Measurements from ENCODE around the gene KLF1. TPM values are rescaled to one million over a fixed set of nuclear protein-coding genes. Genes with fewer than 3 reads are reported as not detected.
A peak's percentile ranks its signal among the peaks of the same experiment; 100 is the strongest.

KLF1 gene
- not detected for total RNA-seq (2021; fragmentation: NEBNext Ultra II Directional; extraction: Animal tissue kit (Norgen Biotek cat#: 25700))
- long read RNA-seq, result 0 reads

DNA sequence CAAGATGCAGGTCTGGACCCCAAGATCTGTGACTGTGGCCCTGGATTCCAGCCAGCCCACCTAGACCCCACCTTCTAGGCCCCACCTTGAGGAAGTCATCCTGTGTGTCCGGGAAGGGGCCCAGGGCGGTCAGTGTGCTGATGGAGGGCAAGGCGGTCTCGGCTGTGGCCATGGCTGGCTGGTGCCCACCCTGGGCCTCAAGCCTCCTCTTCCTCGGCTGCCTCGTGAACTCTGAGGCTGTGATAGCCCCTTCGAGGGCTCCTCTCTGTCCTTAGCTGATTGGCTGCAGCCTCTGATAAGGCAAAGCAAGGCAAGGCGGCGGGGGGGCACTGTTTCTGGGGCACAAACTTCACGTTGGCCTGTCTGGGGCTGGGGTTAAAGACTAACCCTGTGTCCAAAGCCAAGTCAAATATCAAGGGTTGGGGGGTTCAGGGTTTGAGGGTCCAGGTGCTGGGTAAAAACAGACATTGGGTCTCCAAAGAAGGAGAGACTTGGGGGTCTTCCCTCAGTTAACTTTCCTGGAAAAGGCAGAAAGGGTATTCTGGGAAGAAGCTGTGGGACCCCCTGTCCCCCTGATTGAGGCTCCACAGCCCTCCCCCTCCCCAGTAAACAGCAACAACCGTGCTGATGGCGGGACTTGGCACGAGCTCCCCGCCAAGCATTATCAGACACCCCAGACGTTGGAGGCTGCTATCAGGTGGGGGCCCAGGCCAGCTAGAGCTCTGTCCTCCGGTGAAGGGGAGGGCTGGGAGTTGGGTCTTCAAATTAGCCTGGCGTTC is at the start of gene KLF1:
KLF1 (minus strand) TSS at position 233 of the 779 bp plus-strand sequence; CDS start at position 172, 61 bp downstream.
- Mint-ChIP-seq H3K4me1 (ENCODE audit: low read depth) (peaks cover 18% of the 10 kb centered on the region), H3K27me3 (ENCODE audit: insufficient read depth) (peaks cover 6% of the 10 kb centered on the region), H3K27ac (no peak within 1 kb of the TSS), H3K36me3 (ENCODE audit: low read depth) (no peaks in the 10 kb centered on the region), H3K4me3 (no peak within 1 kb of the TSS), H3K9me3 (peaks cover 11% of the 10 kb centered on the region)
- TF ChIP-seq, protein P1, sequence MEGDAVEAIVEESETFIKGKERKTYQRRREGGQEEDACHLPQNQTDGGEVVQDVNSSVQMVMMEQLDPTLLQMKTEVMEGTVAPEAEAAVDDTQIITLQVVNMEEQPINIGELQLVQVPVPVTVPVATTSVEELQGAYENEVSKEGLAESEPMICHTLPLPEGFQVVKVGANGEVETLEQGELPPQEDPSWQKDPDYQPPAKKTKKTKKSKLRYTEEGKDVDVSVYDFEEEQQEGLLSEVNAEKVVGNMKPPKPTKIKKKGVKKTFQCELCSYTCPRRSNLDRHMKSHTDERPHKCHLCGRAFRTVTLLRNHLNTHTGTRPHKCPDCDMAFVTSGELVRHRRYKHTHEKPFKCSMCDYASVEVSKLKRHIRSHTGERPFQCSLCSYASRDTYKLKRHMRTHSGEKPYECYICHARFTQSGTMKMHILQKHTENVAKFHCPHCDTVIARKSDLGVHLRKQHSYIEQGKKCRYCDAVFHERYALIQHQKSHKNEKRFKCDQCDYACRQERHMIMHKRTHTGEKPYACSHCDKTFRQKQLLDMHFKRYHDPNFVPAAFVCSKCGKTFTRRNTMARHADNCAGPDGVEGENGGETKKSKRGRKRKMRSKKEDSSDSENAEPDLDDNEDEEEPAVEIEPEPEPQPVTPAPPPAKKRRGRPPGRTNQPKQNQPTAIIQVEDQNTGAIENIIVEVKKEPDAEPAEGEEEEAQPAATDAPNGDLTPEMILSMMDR (IDR thresholded peaks at IDR 0.05), result no peak
- no peak for DNase-seq

DNA sequence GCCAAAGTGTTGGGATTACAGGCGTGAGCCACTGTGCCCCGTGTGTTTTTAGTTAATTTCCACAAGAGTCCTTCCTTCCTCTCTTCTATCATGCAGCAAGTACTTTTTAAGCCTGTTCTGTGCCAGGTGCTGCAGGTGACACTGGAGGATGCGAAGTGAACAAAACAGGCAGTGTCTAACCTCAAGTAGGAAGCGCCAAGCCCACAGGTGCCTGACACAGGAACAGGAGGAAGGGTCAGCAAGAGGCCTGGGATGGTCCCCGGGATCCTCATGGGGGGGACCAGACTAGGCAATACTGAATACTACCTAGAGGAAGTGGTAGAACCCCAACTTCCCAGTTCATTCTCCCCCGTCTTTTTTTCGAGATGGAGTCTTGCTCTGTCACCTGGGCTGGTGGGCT is 49.6 kb upstream of the KLF1 start:
- DNase-seq, result no peak
- Mint-ChIP-seq H3K27ac (no peak overlapping the region), H3K4me3 (no peak overlapping the region), H3K9me3 (peaks cover 11% of the 10 kb centered on the region), H3K4me1 (ENCODE audit: low read depth) (peaks cover 37% of the 10 kb centered on the region), H3K27me3 (ENCODE audit: insufficient read depth) (peaks cover 8% of the 10 kb centered on the region), H3K36me3 (ENCODE audit: low read depth) (peaks cover 37% of the 10 kb centered on the region)
- TF ChIP-seq, protein P1 (IDR thresholded peaks at IDR 0.05), result no peak

DNA sequence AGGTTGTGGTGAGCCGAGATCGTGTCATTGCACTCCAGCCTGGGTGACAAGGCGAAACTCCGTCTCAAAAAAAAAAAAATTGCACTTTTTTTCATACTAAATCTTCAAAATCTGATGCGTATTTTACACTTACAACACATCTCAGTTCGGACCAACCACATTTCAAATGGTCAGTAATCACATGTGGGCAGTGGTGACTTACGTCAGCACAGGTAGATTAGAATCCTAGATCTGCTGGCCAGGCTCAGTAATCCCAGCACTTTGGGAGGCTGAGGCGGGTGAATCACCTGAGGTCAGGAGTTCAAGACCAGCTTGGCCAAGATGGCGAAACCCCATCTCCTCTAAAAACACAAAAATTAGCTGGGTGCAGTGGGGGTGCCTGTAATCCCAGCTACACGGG is 48.1 kb upstream of the KLF1 start:
- Mint-ChIP-seq H3K36me3 (ENCODE audit: low read depth) (peaks cover 28% of the 10 kb centered on the region), H3K9me3 (peaks cover 11% of the 10 kb centered on the region), H3K4me3 (no peak overlapping the region), H3K27me3 (ENCODE audit: insufficient read depth) (peaks cover 8% of the 10 kb centered on the region), H3K27ac (no peak overlapping the region), H3K4me1 (ENCODE audit: low read depth) (peaks cover 28% of the 10 kb centered on the region)
- TF ChIP-seq, protein P1 (IDR thresholded peaks at IDR 0.05), result no peak
- DNase-seq, result no peak

DNA sequence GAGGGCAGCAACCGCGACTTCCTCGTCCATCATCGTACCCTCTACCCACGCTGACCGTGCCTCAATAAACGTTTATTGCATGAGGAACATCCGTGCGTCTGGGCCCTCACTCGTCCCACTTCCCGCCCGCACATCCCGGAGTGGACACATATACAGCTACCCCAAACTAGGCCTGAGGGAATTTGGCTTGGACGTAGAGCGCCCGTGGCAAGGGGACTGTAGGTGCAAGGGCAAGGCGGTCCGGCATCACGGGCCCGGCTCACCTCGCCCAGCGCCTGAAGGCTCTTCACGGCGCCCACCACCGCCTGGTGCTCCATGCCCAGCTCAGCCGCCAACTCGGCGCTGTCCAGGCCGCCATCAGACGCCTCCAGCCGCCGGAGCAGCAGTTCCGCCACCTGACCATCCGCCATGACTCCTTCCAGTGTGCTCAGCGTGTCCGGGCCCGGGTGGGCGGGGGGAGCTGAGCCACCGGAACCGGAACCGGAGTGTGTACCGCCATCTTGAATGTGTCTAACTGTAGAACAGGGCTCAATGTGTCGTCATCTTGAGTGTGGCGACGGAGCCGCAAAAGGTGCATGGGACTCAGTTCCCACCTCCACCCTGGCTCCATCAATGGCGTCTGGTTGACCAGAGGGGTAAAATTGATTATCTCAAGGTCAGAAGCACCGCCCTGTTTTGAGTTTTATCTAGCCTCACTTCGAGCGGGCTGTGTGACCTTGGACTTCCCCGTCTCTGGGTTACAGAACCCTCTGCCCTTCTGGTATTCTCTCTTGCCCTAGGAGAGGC is 46.5 kb upstream of the KLF1 start, which contains the start of gene FARSA:
FARSA (minus strand) TSS at position 425 of the 786 bp plus-strand sequence; CDS start at position 410, 15 bp downstream.
- H3K27ac Mint-ChIP-seq, result peak within 1 kb of the TSS; percentile 88
- TF ChIP-seq, protein P1 (IDR thresholded peaks at IDR 0.05), result no peak
- peak; percentile 82 for DNase-seq
- H3K4me1 Mint-ChIP-seq (ENCODE audit: low read depth), result peaks cover 19% of the 10 kb centered on the region
- H3K36me3 Mint-ChIP-seq (ENCODE audit: low read depth), result peaks cover 18% of the 10 kb centered on the region
- peaks cover 2% of the 10 kb centered on the region for H3K27me3 Mint-ChIP-seq (ENCODE audit: insufficient read depth)
- H3K9me3 Mint-ChIP-seq, result peaks cover 2% of the 10 kb centered on the region; the same call in 1 of the 2 replicates
- peak within 1 kb of the TSS; percentile 97 for H3K4me3 Mint-ChIP-seq

DNA sequence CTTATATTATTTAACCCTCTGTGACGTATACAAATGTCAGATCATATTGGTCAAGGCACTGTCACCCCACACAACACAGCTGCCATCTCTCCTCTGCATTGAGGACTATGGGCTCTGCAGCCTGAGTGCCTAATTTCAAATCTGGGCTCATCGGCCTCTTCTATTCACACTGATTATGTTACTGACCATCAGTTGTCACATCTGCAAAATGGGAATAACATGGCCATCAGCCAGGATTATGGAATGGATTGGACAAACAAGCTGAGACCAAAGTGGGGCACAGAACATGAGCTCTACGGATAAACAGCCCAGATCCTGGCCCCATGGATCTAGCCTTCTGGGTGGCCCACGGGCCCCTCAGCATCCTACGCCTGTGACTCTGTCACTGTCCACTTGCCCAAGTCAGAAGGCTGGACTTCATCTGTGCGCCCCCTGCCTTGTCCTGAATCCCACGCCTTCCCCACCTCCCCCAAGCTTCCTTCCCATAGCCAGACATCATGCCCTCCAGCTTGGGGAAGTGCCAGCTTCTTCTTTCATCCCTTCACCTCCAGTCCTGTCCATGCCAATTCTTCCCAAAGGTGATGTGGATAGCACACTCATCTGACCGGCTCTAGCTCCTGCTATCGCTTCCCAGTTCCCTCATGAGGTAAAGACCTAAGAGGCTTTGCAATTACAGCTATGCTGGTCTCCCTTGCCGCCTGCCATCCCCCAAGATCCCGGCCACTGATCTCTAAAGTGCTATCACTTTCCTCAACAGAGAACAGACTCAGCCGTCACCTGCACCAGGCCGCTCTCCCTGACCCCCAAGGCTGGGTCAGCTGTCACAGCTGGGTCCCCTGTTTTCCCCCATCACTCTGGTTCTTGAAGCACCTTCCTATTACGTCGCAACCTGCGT is 45.6 kb upstream of the KLF1 start:
- TF ChIP-seq, protein P1 (IDR thresholded peaks at IDR 0.05), result no peak
- peaks cover 16% of the 10 kb centered on the region for H3K4me1 Mint-ChIP-seq (ENCODE audit: low read depth)
- H3K4me3 Mint-ChIP-seq, result peak overlapping the region; percentile 97
- no peaks in the 10 kb centered on the region; the same call in 1 of the 2 replicates for H3K27me3 Mint-ChIP-seq (ENCODE audit: insufficient read depth)
- H3K27ac Mint-ChIP-seq, result peak overlapping the region; percentile 88
- no peaks in the 10 kb centered on the region for H3K9me3 Mint-ChIP-seq
- peaks cover 16% of the 10 kb centered on the region for H3K36me3 Mint-ChIP-seq (ENCODE audit: low read depth)
- DNase-seq, result no peak
